Left ventricle myocardium superior (tissue), 1 donor: ENCODE measurements around the gene ZBTB38. TPM values are rescaled to one million over a fixed set of nuclear protein-coding genes. Genes with fewer than 3 reads are reported as not detected.

Experiments used
- ATAC-seq: fragments of 200-7000 bp; cut with Tn5 transposase; one replicate; pipeline ENCODE4 v1.9.1; 2020; ENCODE audit warnings: mild to moderate bottlenecking, moderate library complexity
- DNase-seq: peaks from one replicate; pipeline ENCODE4 v3.0.0-alpha.2; 2020
- intact Hi-C: fragments of 100-400 bp; cut with micrococcal nuclease; formaldehyde crosslinking; loops from one replicate; pipeline ENCODE4 v1.11.0; 2022
- long read RNA-seq: library from polyadenylated mRNA; unstranded; transcript quantifications from one replicate; pipeline ENCODE4 v2.0.0, GENCODE V29; 2021
- total RNA-seq: library from RNA; stranded (reverse); fragmentation: NEBNext Ultra II Directional; extraction: Animal tissue kit (Norgen Biotek cat#: 25700); gene quantifications from one replicate; pipeline ENCODE4 v1.2.1, GENCODE V29; 2021
- donor health status: DM: no; HTN: yes; CAD: no; lungs with severe emphysema.

ZBTB38 gene, protein sequence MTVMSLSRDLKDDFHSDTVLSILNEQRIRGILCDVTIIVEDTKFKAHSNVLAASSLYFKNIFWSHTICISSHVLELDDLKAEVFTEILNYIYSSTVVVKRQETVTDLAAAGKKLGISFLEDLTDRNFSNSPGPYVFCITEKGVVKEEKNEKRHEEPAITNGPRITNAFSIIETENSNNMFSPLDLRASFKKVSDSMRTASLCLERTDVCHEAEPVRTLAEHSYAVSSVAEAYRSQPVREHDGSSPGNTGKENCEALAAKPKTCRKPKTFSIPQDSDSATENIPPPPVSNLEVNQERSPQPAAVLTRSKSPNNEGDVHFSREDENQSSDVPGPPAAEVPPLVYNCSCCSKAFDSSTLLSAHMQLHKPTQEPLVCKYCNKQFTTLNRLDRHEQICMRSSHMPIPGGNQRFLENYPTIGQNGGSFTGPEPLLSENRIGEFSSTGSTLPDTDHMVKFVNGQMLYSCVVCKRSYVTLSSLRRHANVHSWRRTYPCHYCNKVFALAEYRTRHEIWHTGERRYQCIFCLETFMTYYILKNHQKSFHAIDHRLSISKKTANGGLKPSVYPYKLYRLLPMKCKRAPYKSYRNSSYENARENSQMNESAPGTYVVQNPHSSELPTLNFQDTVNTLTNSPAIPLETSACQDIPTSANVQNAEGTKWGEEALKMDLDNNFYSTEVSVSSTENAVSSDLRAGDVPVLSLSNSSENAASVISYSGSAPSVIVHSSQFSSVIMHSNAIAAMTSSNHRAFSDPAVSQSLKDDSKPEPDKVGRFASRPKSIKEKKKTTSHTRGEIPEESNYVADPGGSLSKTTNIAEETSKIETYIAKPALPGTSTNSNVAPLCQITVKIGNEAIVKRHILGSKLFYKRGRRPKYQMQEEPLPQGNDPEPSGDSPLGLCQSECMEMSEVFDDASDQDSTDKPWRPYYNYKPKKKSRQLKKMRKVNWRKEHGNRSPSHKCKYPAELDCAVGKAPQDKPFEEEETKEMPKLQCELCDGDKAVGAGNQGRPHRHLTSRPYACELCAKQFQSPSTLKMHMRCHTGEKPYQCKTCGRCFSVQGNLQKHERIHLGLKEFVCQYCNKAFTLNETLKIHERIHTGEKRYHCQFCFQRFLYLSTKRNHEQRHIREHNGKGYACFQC (N-terminal part only)
- 105 TPM for total RNA-seq
- long read RNA-seq, transcript ZBTB38-201 (1 exons, 3,588 nt) = major isoform, 11 of 60 reads
- long read RNA-seq, transcript ZBTB38-211 (3 exons, 644 nt) = minor isoform, 8 of 60 reads
- long read RNA-seq, partial matches to known transcripts = 0 of 60 reads
- long read RNA-seq, other reads (novel, unspliced or antisense) = 35 of 60 reads

DNA sequence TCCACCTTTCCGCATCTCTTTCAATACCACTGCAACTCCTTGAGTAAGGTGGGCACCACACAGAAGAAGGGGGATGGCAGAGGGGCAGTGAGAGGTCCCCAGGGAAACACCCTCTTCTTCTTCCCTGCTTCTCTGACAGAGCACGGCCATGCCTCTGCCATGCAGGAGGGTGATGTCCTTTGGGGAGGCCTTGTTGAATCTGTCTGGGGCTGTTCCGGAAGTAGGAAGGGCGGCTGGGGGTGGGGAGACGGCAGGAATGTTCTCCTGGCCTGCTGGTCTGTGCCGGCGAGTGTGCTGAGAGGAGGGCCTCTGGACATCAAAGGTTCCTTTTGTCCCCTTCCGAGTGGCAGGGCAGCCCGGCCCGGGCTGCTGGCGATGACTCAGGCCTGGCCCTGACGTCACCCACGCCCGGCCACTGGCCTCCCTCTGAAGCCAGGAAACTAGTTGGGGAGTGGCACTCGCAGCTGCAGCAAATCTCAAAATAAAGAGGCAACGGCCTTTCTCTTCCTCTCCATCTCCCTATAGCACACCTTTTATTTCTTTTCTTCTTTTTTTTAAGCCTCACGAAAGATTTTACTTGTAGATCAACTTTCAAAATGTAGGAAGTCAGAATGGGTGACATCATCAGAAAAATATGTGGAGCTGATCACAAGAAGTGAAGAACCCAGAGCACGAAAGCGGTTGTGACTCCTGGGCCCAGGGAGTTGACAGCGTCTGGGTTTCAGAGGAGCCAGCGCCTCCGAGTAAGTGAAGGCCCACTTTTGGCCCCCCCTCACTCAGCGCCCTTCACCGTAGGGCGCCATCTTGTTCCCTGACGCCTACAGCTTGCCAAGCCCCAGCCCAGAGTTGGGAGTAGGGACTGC is at the start of gene ZBTB38:
ZBTB38 (plus strand) TSS at position 443 of the 863 bp plus-strand sequence. CDS start 73,885 bp downstream, outside the sequence.
- ATAC-seq = peak; percentile 91
- intact Hi-C loops = loop anchor here (10.0 kb wide), 1 partner anchor 53 kb away; no protein-coding TSS in a partner anchor
- peak; percentile 91 for DNase-seq

GRCh38 chr3:141320399-141321108 is 47.8 kb upstream of the ZBTB38 start:
- intact Hi-C loops = no loop called here
- no peak for DNase-seq
- no peak for ATAC-seq

DNA sequence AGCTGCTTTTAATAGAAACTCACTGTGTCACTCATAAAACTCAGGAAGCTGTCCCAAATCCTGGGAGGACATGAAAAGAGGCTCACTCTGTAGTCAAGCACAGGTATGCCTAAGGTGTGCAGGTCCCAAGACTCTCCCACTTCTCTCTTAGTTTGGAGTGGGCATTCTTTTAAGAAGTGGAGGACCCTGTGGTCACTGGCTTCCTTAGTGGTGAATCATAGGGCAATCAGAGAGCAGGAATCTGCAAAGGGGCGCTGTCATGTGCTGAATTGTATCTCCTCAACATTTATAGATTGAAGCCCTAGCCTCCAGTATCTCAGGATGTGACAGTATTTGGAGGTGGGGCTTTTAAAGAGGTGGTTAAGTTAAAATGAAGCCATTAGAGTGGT is 47.2 kb upstream of the ZBTB38 start:
- intact Hi-C loops = no loop called here

GRCh38 chr3:141323936-141324704 is 44.2 kb upstream of the ZBTB38 start:
- intact Hi-C loops = no loop called here
- ATAC-seq (no peak), DNase-seq (no peak)

More for the DNA sequence above, 47.2 kb upstream of the ZBTB38 start:
- DNase-seq (no peak), ATAC-seq (no peak)

DNA sequence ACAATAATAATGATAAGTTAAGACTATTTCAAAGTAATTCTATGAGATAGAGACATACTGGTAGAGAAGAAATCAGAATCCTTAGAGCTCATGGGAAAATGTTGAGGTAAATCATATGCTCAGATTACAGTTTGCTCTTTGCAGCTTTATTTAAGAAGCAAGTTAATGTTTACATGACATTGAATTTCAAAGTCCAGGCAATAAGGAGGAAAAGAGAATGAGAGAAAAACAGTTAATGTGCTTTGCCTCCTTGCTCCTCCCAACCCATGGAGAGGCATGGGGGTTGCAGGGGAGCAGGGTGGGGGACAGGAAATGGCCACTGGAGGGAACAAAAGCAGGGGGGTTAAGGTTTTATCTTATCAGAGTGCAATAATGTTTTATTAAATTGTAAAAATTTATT is 42.2 kb upstream of the ZBTB38 start:
- intact Hi-C loops = no loop called here
- DNase-seq (no peak), ATAC-seq (no peak)

- ATAC-seq (no peak), DNase-seq (no peak)
- intact Hi-C loops = no loop called here
Observed at GRCh38 chr3:141326626-141327025, 41.7 kb upstream of the ZBTB38 start.

- peak; percentile 49 for ATAC-seq
- intact Hi-C loops = no loop called here
- peak; percentile 50 for DNase-seq
Observed at GRCh38 chr3:141328286-141329166, 39.8 kb upstream of the ZBTB38 start.

DNA sequence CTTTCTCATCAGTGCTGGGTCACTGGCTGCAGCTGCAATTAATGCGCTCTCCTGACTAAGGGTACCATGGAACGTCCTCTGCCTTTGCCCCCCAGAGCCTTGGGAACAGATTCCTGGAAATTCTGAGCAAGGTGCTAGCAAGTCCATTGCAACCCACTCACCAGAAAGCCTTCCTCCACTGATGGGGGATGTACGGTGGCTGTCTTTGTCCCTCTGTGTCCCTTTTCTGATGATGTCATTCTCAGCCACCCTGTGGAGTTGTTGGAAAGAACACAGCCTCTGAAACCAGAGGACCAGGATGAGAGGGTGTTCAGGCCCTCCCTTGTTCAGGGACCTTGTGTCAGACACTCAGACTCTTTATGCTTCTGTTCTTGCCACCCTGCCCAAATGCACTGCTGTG is 38.1 kb upstream of the ZBTB38 start:
- intact Hi-C loops = no loop called here
- DNase-seq (no peak), ATAC-seq (no peak)

DNA sequence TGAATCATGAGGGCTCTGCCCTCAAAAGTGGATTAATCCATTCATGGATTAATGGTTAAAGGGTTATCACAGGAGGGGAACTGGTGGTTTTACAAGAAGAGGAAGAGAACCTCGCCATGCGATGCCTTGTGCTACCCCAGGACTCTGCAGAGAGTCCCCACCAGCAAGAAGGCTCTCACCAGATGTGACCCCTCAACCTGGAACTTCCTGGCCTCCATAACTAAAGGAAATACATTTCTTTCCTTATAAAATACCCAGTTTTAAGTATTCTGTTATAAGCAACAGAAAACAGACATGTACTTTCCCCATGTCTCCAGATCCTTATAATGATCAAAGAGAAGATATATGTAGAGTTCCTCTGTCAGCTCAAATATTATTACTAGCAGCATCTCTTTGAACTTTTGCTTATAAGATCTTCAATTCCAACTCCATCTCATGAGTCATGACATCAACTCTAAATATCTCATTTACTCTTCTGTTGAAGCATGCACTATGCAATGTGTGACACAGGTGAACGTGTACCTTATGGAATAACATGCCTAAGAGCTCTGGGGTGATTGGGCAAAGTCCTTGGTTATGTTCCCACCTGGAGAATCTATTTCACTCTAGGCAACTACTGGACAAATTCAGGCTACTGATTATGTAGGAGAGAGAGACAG is 37.5 kb upstream of the ZBTB38 start:
- intact Hi-C loops = no loop called here
- no peak for ATAC-seq
- DNase-seq = no peak

DNA sequence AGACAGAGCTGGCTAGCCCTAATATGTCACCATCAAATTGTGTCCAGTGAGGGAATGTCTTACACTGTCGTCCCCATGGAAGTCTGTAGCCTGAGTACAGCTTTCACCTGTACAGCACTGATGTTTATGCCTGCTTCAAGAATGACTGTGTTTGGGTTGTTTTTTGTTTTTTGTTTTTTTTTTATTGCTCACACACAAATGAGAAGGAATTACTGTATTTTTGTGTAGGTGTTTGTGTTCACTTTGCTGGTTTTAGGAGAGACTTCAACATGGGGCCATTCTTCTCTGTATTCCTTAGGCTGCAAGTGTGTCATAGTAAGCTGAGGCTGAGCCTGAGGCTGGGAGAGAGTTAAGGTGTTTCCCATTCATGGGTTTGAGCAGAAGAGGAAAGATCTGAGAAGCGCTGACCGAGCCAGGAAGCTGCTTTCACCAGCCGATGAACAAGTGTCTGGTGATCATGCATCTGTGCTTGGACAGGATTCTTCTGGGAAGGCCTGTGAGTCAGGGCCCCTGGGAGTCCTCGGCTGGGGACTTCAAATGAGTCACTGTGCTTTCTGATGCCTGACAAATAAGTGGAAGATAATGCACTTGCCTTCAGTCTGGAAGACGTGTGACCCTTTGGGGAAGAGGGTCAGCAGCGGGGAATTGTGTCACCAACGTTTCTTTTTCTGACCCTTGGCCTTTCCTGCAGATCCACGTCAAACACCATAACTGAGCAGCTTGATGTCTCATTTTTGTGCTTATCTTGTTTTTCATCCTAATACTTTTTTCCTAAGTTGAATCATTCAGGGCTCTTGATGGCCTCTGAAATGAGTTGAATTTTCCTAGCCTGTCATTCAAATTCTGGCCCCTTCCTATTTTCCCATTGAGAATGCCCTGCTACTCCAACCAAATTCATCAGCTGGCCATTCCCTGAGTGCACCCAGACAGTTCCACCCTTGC is 36.7 kb upstream of the ZBTB38 start:
- intact Hi-C loops = no loop called here
- ATAC-seq (peak; percentile 94), DNase-seq (peak; percentile 82)

- intact Hi-C loops = no loop called here
- DNase-seq = no peak
- no peak for ATAC-seq
Observed at GRCh38 chr3:141332416-141332815, 35.9 kb upstream of the ZBTB38 start.

GRCh38 chr3:141333836-141334626 is 34.3 kb upstream of the ZBTB38 start:
- ATAC-seq (no peak), DNase-seq (no peak)
- intact Hi-C loops = no loop called here

DNA sequence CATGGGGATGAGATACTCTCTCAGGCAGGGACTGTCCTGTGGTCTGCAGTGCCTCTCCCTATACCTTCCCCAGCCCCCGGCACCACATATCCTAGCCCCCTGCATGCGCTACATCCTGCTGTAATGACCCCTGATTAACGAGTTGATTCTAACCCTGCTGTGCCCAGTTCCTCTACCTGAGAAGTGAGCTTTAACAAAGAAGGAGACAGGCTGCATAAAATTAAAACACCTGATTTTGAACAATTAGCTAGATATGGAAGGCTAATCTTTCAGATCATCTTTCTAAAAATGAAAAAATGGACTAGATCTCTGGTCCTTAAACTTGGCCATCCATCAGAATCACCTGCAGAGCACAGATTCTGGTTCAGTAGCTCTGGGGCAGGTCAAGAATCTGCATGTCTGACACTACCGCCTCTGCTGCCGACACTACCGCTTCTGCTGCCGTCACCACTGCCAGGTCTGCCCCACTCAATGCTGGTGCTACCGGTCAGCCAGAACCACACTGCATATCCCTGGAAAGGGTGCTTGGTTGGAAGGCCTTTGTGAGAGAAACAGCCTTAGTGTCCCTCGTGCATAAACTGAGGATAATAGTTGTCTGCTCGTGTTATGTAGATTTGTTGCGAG is 33.6 kb upstream of the ZBTB38 start:
- intact Hi-C loops = no loop called here
- DNase-seq (no peak), ATAC-seq (no peak)
